Measurements from ENCODE around the gene ADGRL1. TPM values are rescaled to one million over a fixed set of nuclear protein-coding genes. Genes with fewer than 3 reads are reported as not detected.
A peak's percentile ranks its signal among the peaks of the same experiment; 100 is the strongest.

The ADGRL1 gene
- total and polyA plus RNA-seq, 3 donors from 2014 or later = 23.8 to 57.2 (median 45.0) TPM

DNA sequence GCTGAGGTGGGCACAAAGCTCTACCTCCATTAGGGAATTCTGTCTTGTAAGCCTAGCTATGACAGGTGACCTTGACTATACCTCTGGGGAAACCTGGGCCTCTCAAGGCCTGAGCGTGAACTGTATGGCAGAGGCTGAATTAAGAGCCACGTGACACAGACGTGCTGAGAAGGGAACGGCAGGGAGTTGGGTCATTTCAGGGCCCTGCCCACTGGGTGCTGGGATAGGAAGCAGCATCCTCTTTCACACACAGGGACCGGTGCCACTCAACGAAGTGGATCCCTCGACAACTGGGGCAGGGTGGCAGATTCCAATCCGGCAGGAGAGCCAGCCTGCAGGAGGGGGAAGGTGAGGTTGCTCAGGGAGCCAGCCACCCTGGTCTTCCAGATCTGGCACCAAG, 78.8 kb downstream of the ADGRL1 start:
- peaks cover 3% of the 10 kb centered on the region for H3K4me1 ChIP-seq
- H3K27me3 ChIP-seq = no peaks in the 10 kb centered on the region
- no peaks in the 10 kb centered on the region for H3K9me3 ChIP-seq
- 68 to 73% methylated on average over 8 of the region's 8 CpGs for WGBS, 2 donors
- no peak overlapping the region for H3K4me3 ChIP-seq
- TF ChIP-seq, protein P1, sequence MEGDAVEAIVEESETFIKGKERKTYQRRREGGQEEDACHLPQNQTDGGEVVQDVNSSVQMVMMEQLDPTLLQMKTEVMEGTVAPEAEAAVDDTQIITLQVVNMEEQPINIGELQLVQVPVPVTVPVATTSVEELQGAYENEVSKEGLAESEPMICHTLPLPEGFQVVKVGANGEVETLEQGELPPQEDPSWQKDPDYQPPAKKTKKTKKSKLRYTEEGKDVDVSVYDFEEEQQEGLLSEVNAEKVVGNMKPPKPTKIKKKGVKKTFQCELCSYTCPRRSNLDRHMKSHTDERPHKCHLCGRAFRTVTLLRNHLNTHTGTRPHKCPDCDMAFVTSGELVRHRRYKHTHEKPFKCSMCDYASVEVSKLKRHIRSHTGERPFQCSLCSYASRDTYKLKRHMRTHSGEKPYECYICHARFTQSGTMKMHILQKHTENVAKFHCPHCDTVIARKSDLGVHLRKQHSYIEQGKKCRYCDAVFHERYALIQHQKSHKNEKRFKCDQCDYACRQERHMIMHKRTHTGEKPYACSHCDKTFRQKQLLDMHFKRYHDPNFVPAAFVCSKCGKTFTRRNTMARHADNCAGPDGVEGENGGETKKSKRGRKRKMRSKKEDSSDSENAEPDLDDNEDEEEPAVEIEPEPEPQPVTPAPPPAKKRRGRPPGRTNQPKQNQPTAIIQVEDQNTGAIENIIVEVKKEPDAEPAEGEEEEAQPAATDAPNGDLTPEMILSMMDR (IDR thresholded peaks at IDR 0.05) = no peak
- no peak for TF ChIP-seq POLR2A (IDR thresholded peaks at IDR 0.05)
- H3K36me3 ChIP-seq (ENCODE audit: low read depth, missing control alignments) = no peaks in the 10 kb centered on the region
- no peak for DNase-seq
- H3K27ac ChIP-seq = no peak overlapping the region
- intact Hi-C loops (cut with DNase I; ENCODE audit: low total_unique reads) = no loop called here

DNA sequence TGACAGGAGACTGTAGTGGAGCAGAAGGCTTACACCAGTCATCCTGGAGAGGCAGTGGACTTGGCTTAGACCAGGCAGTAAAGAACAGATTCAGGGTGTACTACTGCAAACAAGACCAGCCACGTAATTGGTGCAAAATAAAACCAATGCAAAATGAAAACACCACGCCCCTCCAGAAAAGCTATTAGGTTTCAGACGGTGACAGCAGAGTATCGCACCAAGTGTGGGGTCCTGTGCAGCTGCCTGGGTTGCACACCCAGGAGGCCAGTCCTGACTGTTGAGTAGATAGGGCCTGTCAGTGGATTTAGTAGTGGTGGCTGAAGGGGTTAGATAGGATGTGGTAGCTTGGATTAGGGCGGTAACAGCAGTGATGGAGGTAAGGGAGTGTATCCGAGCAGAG, 83.0 kb downstream of the ADGRL1 start:
- Histone ChIP-seq H3K27me3 (no peaks in the 10 kb centered on the region), H3K9me3 (no peaks in the 10 kb centered on the region), H3K4me3 (no peak overlapping the region), H3K27ac (no peak overlapping the region), H3K36me3 (ENCODE audit: low read depth, missing control alignments) (no peaks in the 10 kb centered on the region), H3K4me1 (peaks cover 18% of the 10 kb centered on the region)
- intact Hi-C loops (cut with DNase I; ENCODE audit: low total_unique reads) = no loop called here
- TF ChIP-seq POLR2A (IDR thresholded peaks at IDR 0.05) = no peak
- TF ChIP-seq, protein P1 (IDR thresholded peaks at IDR 0.05) = no peak
- WGBS, 2 donors = 91 to 93% methylated on average over 6 of the region's 6 CpGs
- DNase-seq = no peak

DNA sequence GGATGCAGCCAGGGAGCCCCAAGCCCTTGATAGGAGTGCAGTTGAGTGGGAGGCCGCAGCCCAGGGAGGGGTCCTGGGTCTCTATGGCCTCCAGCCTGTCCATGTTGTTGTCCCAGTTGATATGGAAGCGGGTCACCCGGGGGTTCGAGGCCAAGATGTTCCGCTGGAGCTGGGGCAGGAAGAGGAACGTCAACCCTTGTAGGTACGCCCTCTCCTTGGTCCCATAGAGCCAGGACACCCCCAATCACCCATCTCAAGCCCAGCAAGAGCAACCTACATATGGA, 85.5 kb downstream of the ADGRL1 start:
- WGBS, 2 donors = 86 to 90% methylated on average over 6 to 7 of the region's 7 CpGs
- intact Hi-C loops (cut with DNase I; ENCODE audit: low total_unique reads) = no loop called here
- Histone ChIP-seq H3K27me3 (no peaks in the 10 kb centered on the region), H3K9me3 (no peaks in the 10 kb centered on the region), H3K4me3 (no peak overlapping the region), H3K36me3 (ENCODE audit: low read depth, missing control alignments) (no peaks in the 10 kb centered on the region), H3K27ac (peak overlapping the region; percentile 80 to 96), H3K4me1 (peaks cover 30% of the 10 kb centered on the region)
- DNase-seq = no peak
- TF ChIP-seq, protein P1 (IDR thresholded peaks at IDR 0.05) = no peak
- TF ChIP-seq POLR2A (IDR thresholded peaks at IDR 0.05) = no peak

DNA sequence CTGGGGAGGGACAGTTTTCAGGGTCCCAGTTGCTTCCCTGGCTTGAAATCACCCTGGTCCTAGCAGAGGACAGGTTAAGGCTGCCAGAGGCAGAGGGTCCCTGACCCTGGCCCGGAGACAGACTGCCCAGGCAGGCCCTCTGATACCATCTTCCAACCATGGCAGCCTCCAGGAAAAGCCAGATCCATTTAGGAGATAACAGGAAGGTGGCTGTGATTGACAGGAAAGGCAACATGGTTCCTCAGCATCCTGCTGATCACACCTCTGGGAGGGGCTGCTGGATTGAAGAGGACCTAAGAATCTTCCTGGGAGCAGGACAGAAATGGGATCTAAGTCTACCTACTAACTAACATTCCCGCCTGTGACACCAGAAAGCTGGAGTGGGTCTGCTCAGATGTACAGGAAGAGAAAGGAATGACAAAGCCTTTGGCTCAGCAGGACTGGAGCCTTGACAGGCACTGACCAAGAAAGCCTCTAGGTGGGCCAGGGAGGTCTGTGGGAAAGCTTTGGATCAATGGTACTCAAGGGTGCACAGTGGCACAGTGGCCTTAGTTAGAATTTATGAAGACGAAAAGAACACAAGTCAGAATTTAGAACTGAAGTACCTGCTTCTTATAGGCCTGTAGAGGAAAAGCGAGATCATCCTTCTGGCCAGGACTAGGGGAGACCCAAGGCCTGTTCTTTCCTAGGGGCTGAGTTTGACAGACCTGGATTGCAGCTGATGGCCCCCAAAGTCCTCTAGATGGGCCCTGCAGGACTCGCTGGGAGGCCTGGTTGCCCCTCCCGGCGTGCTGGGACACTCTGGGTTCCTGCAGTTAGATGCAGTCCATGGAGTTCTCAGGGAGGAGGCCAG, 86.1 kb downstream of the ADGRL1 start:
- Histone ChIP-seq H3K4me1 (peaks cover 36% of the 10 kb centered on the region), H3K9me3 (no peaks in the 10 kb centered on the region), H3K27me3 (no peaks in the 10 kb centered on the region), H3K36me3 (ENCODE audit: low read depth, missing control alignments) (no peaks in the 10 kb centered on the region), H3K4me3 (no peak overlapping the region), H3K27ac (peak overlapping the region; percentile 80 to 96)
- no peak for DNase-seq
- TF ChIP-seq, protein P1 (IDR thresholded peaks at IDR 0.05) = no peak
- TF ChIP-seq POLR2A (IDR thresholded peaks at IDR 0.05) = no peak
- intact Hi-C loops (cut with DNase I; ENCODE audit: low total_unique reads) = no loop called here
- WGBS, 2 donors = 78 to 88% methylated on average over 3 to 7 of the region's 7 CpGs

DNA sequence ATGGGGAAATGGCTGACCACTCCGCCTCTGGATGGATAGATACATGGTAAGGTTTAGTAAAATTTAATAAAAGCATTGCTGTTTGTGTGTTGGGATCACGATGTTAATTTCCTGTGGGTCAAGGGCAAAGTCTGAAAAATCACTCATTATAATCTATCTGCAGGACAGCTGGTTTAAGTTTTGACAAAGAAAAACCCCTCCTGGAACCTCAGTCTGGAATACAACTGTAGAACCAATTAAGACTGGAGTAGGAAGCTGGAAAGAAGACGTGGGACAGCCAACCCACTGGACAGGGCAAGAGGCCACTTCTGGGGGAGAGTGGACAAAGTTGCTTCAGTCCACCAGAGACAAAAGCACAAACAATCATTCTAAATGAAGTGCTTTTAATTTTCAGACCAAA, 86.8 kb downstream of the ADGRL1 start:
- Histone ChIP-seq H3K27ac (peak overlapping the region; percentile 80 to 96), H3K36me3 (ENCODE audit: low read depth, missing control alignments) (no peaks in the 10 kb centered on the region), H3K4me3 (peak overlapping the region in 1 of 2 donors; percentile 58), H3K9me3 (no peaks in the 10 kb centered on the region), H3K4me1 (peaks cover 43% of the 10 kb centered on the region), H3K27me3 (no peaks in the 10 kb centered on the region)
- 6 to 12% methylated on average over 3 of the region's 3 CpGs for WGBS, 2 donors
- no peak for TF ChIP-seq POLR2A (IDR thresholded peaks at IDR 0.05)
- TF ChIP-seq, protein P1 (IDR thresholded peaks at IDR 0.05) = no peak
- no peak for DNase-seq
- intact Hi-C loops (cut with DNase I; ENCODE audit: low total_unique reads) = no loop called here
